K562 (cell line): ENCODE data around the gene ANKRD65. TPM values are rescaled to one million over a fixed set of nuclear protein-coding genes. Genes with fewer than 3 reads are reported as not detected.

Experiments
- ARNT ChIP-seq, 2 experiments: fragments of 450-650 bp; IDR thresholded peaks; 2 replicates each; pipeline ENCODE4 v1.6.1; 2016; ENCODE audit warnings: mild to moderate bottlenecking in 1 of 2
- BRD9 ChIP-seq: fragments of 450-650 bp; IDR thresholded peaks from 2 replicates; pipeline ENCODE4 v1.6.1; 2018; ENCODE audit warnings: low read depth; ENCODE audit not compliant: partially characterized antibody
- FOXJ3 ChIP-seq: sonication (generic); formaldehyde crosslinking; IDR thresholded peaks from 2 replicates; pipeline ENCODE4 v1.4.0; 2020; ENCODE audit warnings: mild to moderate bottlenecking, missing genetic modification reagents
- HNRNPH1 ChIP-seq: fragments of 200-400 bp; formaldehyde crosslinking; optimal IDR thresholded peaks from 2 replicates; pipeline ENCODE3; 2017; ENCODE audit warnings: low read depth, mild to moderate bottlenecking, low read length, moderate library complexity
- KLF16 ChIP-seq: IDR thresholded peaks from 2 replicates; pipeline ENCODE4 v1.6.1; 2016; ENCODE audit warnings: antibody characterized with exemption
- L3MBTL2 ChIP-seq: fragments of 450-650 bp; IDR thresholded peaks from 2 replicates; pipeline ENCODE4 v1.6.1; 2016; ENCODE audit warnings: mild to moderate bottlenecking, moderate library complexity
- NFIC ChIP-seq: fragments of 450-650 bp; IDR thresholded peaks from 2 replicates; pipeline ENCODE4 v1.6.1; 2017; ENCODE audit warnings: mild to moderate bottlenecking, inconsistent platforms
- polyA plus RNA-seq, 8 experiments: library from polyadenylated mRNA; depleted of rRNA in 4 of 8; stranded (reverse) in 5 of 8; unstranded in 3 of 8; fragments of >200 nt; fragmentation: Nextera tagmentation in 2 of 8; fragmentation: Illumina TruSeq in 1 of 8; extraction: Ambion mirVana in 2 of 8; extraction: Trizol in 1 of 8; gene quantifications; 2 replicates each; pipeline versions ENCODE4 v1.2.1 to v1.2.3, GENCODE V29; 2011 to 2014; ENCODE audit warnings: inconsistent platforms in 1 of 8, missing spikeins in 1 of 8
- total RNA-seq, 7 experiments: library from RNA; depleted of rRNA in 6 of 7; stranded (reverse); fragments of >200 nt in 6 of 7; fragmentation: Illumina TruSeq in 2 of 7; extraction: Trizol in 2 of 7; gene quantifications; 2 replicates each; pipeline versions ENCODE4 v1.2.1 to v1.2.3, GENCODE V29; 2011 to 2021; ENCODE audit warnings: low replicate concordance in 1 of 7
- TF ChIP-seq, protein P1 (sequence below): fragments of 450-650 bp; IDR thresholded peaks from 2 replicates; pipeline ENCODE4 v1.7.0; 2016; ENCODE audit warnings: borderline replicate concordance
- TF ChIP-seq, protein P2 (sequence below): sonication (generic); formaldehyde crosslinking; IDR thresholded peaks from 2 replicates; pipeline ENCODE4 v1.9.0; 2022; ENCODE audit warnings: mild to moderate bottlenecking, missing genetic modification reagents
- TF ChIP-seq, protein P3 (sequence below): fragments of 450-650 bp; formaldehyde crosslinking; IDR thresholded peaks from 2 replicates; pipeline ENCODE4 v1.4.0; 2022; ENCODE audit warnings: missing genetic modification characterization
- TF ChIP-seq, protein P4 (sequence below), 2 experiments: IDR thresholded peaks in 1 of 2; conservative IDR thresholded peaks in 1 of 2; 2 replicates each; pipeline ENCODE4 v1.6.1; 2016; ENCODE audit warnings: low read depth in 2 of 2, mild to moderate bottlenecking in 1 of 2, missing compliant biosample characterization in 1 of 2, missing genetic modification characterization in 1 of 2, moderate library complexity in 1 of 2
- TF ChIP-seq, protein P5 (sequence below): fragments of 250-450 bp; sonication (Bioruptor Pico); IDR thresholded peaks from 2 replicates; pipeline ENCODE4 v1.8.0; 2021; ENCODE audit warnings: moderate library complexity, mild to moderate bottlenecking, inconsistent platforms
- TF ChIP-seq, protein P6 (sequence below), 3 experiments: fragments of 200-800 bp in 1 of 3; fragments of 250-450 bp in 1 of 3; fragments of 450-650 bp in 1 of 3; sonication (Bioruptor Pico) in 1 of 3; sonication (Bioruptor generic) in 1 of 3; formaldehyde crosslinking in 1 of 3; IDR thresholded peaks; 2 replicates each; pipeline versions ENCODE4 v1.6.1 to v1.8.0; 2016 to 2022; ENCODE audit warnings: mild to moderate bottlenecking in 2 of 3, missing genetic modification characterization in 2 of 3, missing compliant biosample characterization in 1 of 3, moderate library complexity in 1 of 3

The ANKRD65 gene
- total and polyA plus RNA-seq, 9 of the 15 experiments (the other 6 are each of a cell fraction or from before 2014, with no cell fraction given): not detected

DNA sequence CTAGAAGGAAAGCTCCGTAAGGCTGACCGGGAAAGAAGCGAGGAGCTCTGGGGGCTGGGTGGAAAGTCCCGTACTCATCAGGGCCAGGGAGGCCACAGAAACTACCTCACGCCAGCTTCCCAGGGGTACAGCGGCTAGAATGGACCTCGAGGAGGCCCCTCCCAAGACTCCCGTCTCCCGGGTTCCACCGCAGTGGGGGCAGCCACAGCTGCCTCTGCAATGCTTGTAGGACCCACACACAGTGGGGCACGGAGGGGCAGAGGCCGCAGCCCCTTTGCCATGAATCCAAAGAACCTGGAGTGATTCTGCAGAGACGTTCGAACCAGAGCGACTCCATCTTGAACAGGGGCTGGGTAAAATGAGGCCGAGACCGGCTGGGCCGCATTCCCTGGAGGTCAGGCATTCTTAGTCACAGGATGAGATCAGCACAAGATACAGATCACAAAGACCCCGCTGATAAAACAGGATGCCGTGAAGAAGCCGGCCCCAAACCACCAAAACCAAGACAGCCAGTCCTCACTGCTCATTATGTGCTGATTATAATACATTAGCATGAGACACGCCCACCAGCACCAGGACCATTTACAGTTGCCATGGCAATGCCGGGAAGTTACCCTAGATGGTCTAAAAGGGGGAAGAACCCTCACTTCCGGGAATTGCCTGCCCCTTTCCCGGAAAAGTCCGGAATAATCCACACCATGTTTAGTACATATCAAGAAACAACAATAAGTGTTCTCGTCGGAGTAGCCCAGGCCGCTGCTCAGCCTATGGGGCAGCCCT lies 1.6 kb upstream of the ANKRD65 start (continued):
- TF ChIP-seq, protein P1, sequence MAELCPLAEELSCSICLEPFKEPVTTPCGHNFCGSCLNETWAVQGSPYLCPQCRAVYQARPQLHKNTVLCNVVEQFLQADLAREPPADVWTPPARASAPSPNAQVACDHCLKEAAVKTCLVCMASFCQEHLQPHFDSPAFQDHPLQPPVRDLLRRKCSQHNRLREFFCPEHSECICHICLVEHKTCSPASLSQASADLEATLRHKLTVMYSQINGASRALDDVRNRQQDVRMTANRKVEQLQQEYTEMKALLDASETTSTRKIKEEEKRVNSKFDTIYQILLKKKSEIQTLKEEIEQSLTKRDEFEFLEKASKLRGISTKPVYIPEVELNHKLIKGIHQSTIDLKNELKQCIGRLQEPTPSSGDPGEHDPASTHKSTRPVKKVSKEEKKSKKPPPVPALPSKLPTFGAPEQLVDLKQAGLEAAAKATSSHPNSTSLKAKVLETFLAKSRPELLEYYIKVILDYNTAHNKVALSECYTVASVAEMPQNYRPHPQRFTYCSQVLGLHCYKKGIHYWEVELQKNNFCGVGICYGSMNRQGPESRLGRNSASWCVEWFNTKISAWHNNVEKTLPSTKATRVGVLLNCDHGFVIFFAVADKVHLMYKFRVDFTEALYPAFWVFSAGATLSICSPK: no peak
- TF ChIP-seq, protein P2, sequence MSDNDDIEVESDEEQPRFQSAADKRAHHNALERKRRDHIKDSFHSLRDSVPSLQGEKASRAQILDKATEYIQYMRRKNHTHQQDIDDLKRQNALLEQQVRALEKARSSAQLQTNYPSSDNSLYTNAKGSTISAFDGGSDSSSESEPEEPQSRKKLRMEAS (CRISPR knock-in tag): no peak
- TF ChIP-seq HNRNPH1 (no peak), NFIC (no peak), ARNT (IDR thresholded peaks at IDR 0.05) (no peak), BRD9 (no peak), KLF16 (no peak), L3MBTL2 (no peak), FOXJ3 (CRISPR knock-in tag) (no peak)
- TF ChIP-seq, protein P3, sequence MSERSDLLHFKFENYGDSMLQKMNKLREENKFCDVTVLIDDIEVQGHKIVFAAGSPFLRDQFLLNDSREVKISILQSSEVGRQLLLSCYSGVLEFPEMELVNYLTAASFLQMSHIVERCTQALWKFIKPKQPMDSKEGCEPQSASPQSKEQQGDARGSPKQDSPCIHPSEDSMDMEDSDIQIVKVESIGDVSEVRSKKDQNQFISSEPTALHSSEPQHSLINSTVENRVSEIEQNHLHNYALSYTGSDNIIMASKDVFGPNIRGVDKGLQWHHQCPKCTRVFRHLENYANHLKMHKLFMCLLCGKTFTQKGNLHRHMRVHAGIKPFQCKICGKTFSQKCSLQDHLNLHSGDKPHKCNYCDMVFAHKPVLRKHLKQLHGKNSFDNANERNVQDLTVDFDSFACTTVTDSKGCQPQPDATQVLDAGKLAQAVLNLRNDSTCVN (CRISPR knock-in tag): no peak
- TF ChIP-seq, protein P4, sequence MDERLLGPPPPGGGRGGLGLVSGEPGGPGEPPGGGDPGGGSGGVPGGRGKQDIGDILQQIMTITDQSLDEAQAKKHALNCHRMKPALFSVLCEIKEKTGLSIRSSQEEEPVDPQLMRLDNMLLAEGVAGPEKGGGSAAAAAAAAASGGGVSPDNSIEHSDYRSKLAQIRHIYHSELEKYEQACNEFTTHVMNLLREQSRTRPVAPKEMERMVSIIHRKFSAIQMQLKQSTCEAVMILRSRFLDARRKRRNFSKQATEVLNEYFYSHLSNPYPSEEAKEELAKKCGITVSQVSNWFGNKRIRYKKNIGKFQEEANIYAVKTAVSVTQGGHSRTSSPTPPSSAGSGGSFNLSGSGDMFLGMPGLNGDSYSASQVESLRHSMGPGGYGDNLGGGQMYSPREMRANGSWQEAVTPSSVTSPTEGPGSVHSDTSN (CRISPR knock-in tag; IDR thresholded peaks at IDR 0.05; ENCODE audit: low read depth): no peak
- TF ChIP-seq, protein P4 (tag; conservative IDR thresholded peaks at IDR 0.05; ENCODE audit: low read depth): no peak
- TF ChIP-seq, protein P5, sequence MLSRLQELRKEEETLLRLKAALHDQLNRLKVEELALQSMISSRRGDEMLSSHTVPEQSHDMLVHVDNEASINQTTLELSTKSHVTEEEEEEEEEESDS (CRISPR knock-in tag): no peak
- TF ChIP-seq, protein P6, sequence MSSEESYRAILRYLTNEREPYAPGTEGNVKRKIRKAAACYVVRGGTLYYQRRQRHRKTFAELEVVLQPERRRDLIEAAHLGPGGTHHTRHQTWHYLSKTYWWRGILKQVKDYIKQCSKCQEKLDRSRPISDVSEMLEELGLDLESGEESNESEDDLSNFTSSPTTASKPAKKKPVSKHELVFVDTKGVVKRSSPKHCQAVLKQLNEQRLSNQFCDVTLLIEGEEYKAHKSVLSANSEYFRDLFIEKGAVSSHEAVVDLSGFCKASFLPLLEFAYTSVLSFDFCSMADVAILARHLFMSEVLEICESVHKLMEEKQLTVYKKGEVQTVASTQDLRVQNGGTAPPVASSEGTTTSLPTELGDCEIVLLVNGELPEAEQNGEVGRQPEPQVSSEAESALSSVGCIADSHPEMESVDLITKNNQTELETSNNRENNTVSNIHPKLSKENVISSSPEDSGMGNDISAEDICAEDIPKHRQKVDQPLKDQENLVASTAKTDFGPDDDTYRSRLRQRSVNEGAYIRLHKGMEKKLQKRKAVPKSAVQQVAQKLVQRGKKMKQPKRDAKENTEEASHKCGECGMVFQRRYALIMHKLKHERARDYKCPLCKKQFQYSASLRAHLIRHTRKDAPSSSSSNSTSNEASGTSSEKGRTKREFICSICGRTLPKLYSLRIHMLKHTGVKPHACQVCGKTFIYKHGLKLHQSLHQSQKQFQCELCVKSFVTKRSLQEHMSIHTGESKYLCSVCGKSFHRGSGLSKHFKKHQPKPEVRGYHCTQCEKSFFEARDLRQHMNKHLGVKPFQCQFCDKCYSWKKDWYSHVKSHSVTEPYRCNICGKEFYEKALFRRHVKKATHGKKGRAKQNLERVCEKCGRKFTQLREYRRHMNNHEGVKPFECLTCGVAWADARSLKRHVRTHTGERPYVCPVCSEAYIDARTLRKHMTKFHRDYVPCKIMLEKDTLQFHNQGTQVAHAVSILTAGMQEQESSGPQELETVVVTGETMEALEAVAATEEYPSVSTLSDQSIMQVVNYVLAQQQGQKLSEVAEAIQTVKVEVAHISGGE (CRISPR knock-in tag; IDR thresholded peaks at IDR 0.05): no peak
